Ovary (tissue), 9 donors: ENCODE results near the gene EIF4H. TPM values are rescaled to one million over a fixed set of nuclear protein-coding genes. Genes with fewer than 3 reads are reported as not detected.

Experiments
- DNase-seq, 5 donors: peaks; one replicate each; pipeline ENCODE4 v3.0.0-alpha.2; 2019 to 2020
- H3K27ac ChIP-seq, 2 donors: fragments of 200-600 bp; one replicate each; pipeline versions ENCODE4 v1.5.1 to v1.8.0; 2019 to 2022
- H3K27me3 ChIP-seq: fragments of 200-600 bp; one replicate; pipeline ENCODE4 v1.8.0; 2022
- H3K36me3 ChIP-seq: fragments of 200-600 bp; sonication (generic); one replicate; pipeline ENCODE4 v1.5.1; 2019
- H3K4me1 ChIP-seq: one replicate; pipeline ENCODE4 v1.8.1; 2013; ENCODE audit warnings: mild to moderate bottlenecking, moderate library complexity; ENCODE audit not compliant: insufficient read depth
- H3K4me3 ChIP-seq: fragments of 200-600 bp; sonication (generic); one replicate; pipeline ENCODE4 v1.5.1; 2017
- H3K9me3 ChIP-seq, 2 donors: fragments of 200-600 bp in 1 of 2; sonication (generic) in 1 of 2; one replicate each; pipeline versions ENCODE4 v1.5.1 to v1.8.1; 2013 to 2019; ENCODE audit warnings: mild to moderate bottlenecking in 1 of 2, moderate library complexity in 1 of 2
- EP300 ChIP-seq: sonication (generic); formaldehyde crosslinking; IDR thresholded peaks from one replicate; pipeline ENCODE4 v1.6.1; 2017; ENCODE audit warnings: antibody characterized with exemption
- POLR2A ChIP-seq: fragments of 450-650 bp; IDR thresholded peaks from one replicate; pipeline ENCODE4 v1.6.1; 2017; ENCODE audit warnings: antibody characterized with exemption, mild to moderate bottlenecking, moderate library complexity
- WGBS, 3 donors: extraction: QIAGEN DNeasy Blood & Tissue Kit in 1 of 3; methylation state at CpG; one replicate each; pipeline versions ENCODE4 v1.1.5 to v1.1.7; 2013 to 2017; 5-methylcytosine and 5-hydroxymethylcytosine counted together
- intact Hi-C, 4 donors: fragments of 100-400 bp; cut with DNase I; formaldehyde crosslinking; loops; one replicate each; pipeline versions ENCODE4 v1.11.0 to v1.15.1; 2022 to 2023
- polyA plus RNA-seq, 2 donors: library from polyadenylated mRNA; stranded (reverse); fragments of 200-250 nt in 1 of 2; fragments of 350-450 nt in 1 of 2; fragmentation: Illumina TruSeq in 1 of 2; extraction: RNeasy Lipid Tissue Mini Kit (QIAGEN cat#74804) in 1 of 2; gene quantifications; one replicate each; pipeline ENCODE4 v1.2.3, GENCODE V29; 2013 to 2014
- total RNA-seq, 7 donors: library from RNA; depleted of rRNA in 2 of 7; stranded (reverse); fragments of >200 nt in 2 of 7; fragmentation: NEBNext Ultra II Directional in 3 of 7; extraction: Animal tissue kit (Norgen Biotek cat#: 25700) in 3 of 7; gene quantifications; one replicate each; pipeline versions ENCODE4 v1.1.0 to v1.2.4, GENCODE V29; 2016 to 2023
- TF ChIP-seq, protein P1 (sequence below), 3 donors: fragments of 450-650 bp in 2 of 3; fragments of 200-600 bp in 1 of 3; IDR thresholded peaks; one replicate each; pipeline versions ENCODE4 v1.5.1 to v1.8.0; 2016 to 2022; ENCODE audit warnings: antibody characterized with exemption in 3 of 3, mild to moderate bottlenecking in 1 of 3
- donor health status: DM: no; HTN: no; CAD: no; lungs with moderate emphysema.
- donor health status: DM: no; HTN: no; CAD: no.
- donor health status: Bipolar disorder and iron deficiency.
- donor health status: DM: yes; HTN: yes; CAD: no.
- donor health status: DM: no; HTN: no; CAD: no.
- donor health status: DM: yes; HTN: yes; CAD: no.

The EIF4H gene
- total and polyA plus RNA-seq, 9 donors: 151 to 301 (median 260) TPM

- Histone ChIP-seq H3K4me1 (no peaks in the 10 kb centered on the region), H3K9me3 (no peaks in the 10 kb centered on the region), H3K27ac (no peak overlapping the region), H3K4me3 (no peak overlapping the region), H3K27me3 (no peaks in the 10 kb centered on the region), H3K36me3 (no peaks in the 10 kb centered on the region)
- 64 to 77% (median 73%) methylated on average over 1 of the region's 1 CpG for WGBS, 3 donors
- DNase-seq: no peak
- intact Hi-C loops: no loop called here
- TF ChIP-seq POLR2A: no peak
- no peak for TF ChIP-seq EP300
- TF ChIP-seq, protein P1, sequence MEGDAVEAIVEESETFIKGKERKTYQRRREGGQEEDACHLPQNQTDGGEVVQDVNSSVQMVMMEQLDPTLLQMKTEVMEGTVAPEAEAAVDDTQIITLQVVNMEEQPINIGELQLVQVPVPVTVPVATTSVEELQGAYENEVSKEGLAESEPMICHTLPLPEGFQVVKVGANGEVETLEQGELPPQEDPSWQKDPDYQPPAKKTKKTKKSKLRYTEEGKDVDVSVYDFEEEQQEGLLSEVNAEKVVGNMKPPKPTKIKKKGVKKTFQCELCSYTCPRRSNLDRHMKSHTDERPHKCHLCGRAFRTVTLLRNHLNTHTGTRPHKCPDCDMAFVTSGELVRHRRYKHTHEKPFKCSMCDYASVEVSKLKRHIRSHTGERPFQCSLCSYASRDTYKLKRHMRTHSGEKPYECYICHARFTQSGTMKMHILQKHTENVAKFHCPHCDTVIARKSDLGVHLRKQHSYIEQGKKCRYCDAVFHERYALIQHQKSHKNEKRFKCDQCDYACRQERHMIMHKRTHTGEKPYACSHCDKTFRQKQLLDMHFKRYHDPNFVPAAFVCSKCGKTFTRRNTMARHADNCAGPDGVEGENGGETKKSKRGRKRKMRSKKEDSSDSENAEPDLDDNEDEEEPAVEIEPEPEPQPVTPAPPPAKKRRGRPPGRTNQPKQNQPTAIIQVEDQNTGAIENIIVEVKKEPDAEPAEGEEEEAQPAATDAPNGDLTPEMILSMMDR (IDR thresholded peaks at IDR 0.05): no peak
Measured at GRCh38 chr7:74141705-74142104, 32.5 kb upstream of the EIF4H start.

- Histone ChIP-seq H3K9me3 (no peaks in the 10 kb centered on the region), H3K36me3 (no peaks in the 10 kb centered on the region), H3K4me3 (no peak overlapping the region), H3K27ac (no peak overlapping the region), H3K4me1 (no peaks in the 10 kb centered on the region), H3K27me3 (no peaks in the 10 kb centered on the region)
- WGBS, 3 donors: 47 to 58% (median 53%) methylated on average over 6 of the region's 6 CpGs
- intact Hi-C loops: no loop called here
- TF ChIP-seq POLR2A (no peak), EP300 (no peak)
- TF ChIP-seq, protein P1 (IDR thresholded peaks at IDR 0.05): no peak
- no peak for DNase-seq
Measured at GRCh38 chr7:74143383-74143782, 30.8 kb upstream of the EIF4H start.

DNA sequence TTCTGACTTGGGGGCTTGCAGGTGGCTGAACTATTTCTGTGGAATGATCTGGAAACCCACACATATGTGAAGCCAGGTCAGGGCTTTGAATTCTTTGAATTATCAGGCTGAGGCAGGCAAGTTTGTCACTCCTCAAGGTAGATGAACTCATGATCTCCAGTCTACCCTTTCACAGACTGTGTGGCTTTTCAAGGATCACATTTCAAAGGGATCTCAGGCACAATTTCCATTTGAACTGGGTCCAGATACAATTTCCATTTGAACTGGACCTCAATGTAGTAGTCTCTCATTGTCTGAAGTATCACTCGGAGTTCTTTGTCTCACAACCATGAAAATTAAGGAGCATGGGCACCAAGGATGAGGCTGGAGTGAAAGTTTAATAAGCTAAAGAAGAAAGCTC is 25.7 kb upstream of the EIF4H start:
- no peaks in the 10 kb centered on the region for H3K9me3 ChIP-seq
- intact Hi-C loops: no loop called here
- DNase-seq: no peak
- no peak overlapping the region for H3K27ac ChIP-seq
- TF ChIP-seq POLR2A (no peak), EP300 (no peak)
- TF ChIP-seq, protein P1 (IDR thresholded peaks at IDR 0.05): no peak
- no peaks in the 10 kb centered on the region for H3K27me3 ChIP-seq
- no peak overlapping the region for H3K4me3 ChIP-seq
- no peaks in the 10 kb centered on the region for H3K36me3 ChIP-seq
- WGBS, 3 donors: 93 to 100% (median 98%) methylated on average over 1 of the region's 1 CpG
- no peaks in the 10 kb centered on the region for H3K4me1 ChIP-seq

GRCh38 chr7:74149071-74149470 is 25.1 kb upstream of the EIF4H start:
- no peak overlapping the region for H3K4me3 ChIP-seq
- H3K4me1 ChIP-seq: no peaks in the 10 kb centered on the region
- no peak overlapping the region for H3K27ac ChIP-seq
- H3K27me3 ChIP-seq: no peaks in the 10 kb centered on the region
- intact Hi-C loops: no loop called here
- no peaks in the 10 kb centered on the region for H3K36me3 ChIP-seq
- DNase-seq: no peak
- TF ChIP-seq, protein P1 (IDR thresholded peaks at IDR 0.05): no peak
- TF ChIP-seq POLR2A: no peak
- no peak for TF ChIP-seq EP300
- WGBS, 3 donors: 97 to 98% (median 98%) methylated on average over 5 of the region's 5 CpGs
- no peaks in the 10 kb centered on the region for H3K9me3 ChIP-seq

GRCh38 chr7:74149603-74150002 is 24.6 kb upstream of the EIF4H start:
- 97 to 100% (median 98%) methylated on average over 1 of the region's 1 CpG for WGBS, 3 donors
- TF ChIP-seq EP300: no peak
- TF ChIP-seq, protein P1 (IDR thresholded peaks at IDR 0.05): no peak
- TF ChIP-seq POLR2A: no peak
- intact Hi-C loops: no loop called here

More at GRCh38 chr7:74149603-74150002, 24.6 kb upstream of the EIF4H start:
- H3K27me3 ChIP-seq: no peaks in the 10 kb centered on the region
- no peaks in the 10 kb centered on the region for H3K36me3 ChIP-seq
- H3K4me3 ChIP-seq: no peak overlapping the region
- no peaks in the 10 kb centered on the region for H3K9me3 ChIP-seq
- H3K27ac ChIP-seq: no peak overlapping the region
- no peak for DNase-seq
- H3K4me1 ChIP-seq: no peaks in the 10 kb centered on the region
